ENCODE data around the gene C4orf50.

C4orf50 gene

DNA sequence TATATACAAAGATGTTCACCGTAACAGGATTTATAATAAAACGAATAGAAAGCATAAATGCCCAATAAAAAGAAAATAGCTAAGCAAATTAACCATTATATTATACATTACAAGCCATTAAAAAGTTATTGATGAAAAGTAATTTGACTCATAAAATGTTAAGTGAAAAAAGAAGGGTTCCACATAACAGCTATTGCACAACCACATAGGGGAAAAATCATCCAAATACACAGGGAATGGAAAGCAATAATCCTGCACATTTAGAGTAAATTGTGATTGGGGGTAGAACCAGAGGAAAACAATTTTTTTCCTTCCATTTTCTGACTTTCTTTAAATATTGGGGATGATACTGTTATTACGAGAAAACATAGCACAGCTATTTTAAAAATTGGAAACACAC, 163.3 kb downstream of the C4orf50 start:
- DNase-seq (ENCODE audit: extremely low spot score) = no peak
- ChIA-PET CTCF (interaction anchor here (0.5 kb wide), 1 partner anchor 41 kb away, joined by 3 read pairs; no protein-coding TSS in a partner anchor), POLR2A (no interaction called here)
- TF ChIP-seq HDGF (IDR thresholded peaks at IDR 0.05; ENCODE audit: borderline replicate concordance) (no peak), ZNF384 (IDR thresholded peaks at IDR 0.05) (no peak), ARNT (IDR thresholded peaks at IDR 0.05) (no peak), ELF4 (IDR thresholded peaks at IDR 0.05) (no peak), FOXM1 (IDR thresholded peaks at IDR 0.05; ENCODE audit: borderline replicate concordance) (no peak), SP1 (IDR thresholded peaks at IDR 0.05) (no peak), TARDBP (IDR thresholded peaks at IDR 0.05) (no peak), NFRKB (IDR thresholded peaks at IDR 0.05) (no peak), LEF1 (IDR thresholded peaks at IDR 0.05; ENCODE audit: borderline replicate concordance) (no peak), FOXK2 (IDR thresholded peaks at IDR 0.05) (no peak), SUZ12 (IDR thresholded peaks at IDR 0.05) (no peak), FOXA1 (IDR thresholded peaks at IDR 0.05) (no peak), CTBP1 (IDR thresholded peaks at IDR 0.05; ENCODE audit: borderline replicate concordance) (no peak), L3MBTL2 (conservative IDR thresholded peaks at IDR 0.05) (no peak), BHLHE40 (IDR thresholded peaks at IDR 0.05; ENCODE audit: borderline replicate concordance) (no peak)
- TF ChIP-seq, protein P1, sequence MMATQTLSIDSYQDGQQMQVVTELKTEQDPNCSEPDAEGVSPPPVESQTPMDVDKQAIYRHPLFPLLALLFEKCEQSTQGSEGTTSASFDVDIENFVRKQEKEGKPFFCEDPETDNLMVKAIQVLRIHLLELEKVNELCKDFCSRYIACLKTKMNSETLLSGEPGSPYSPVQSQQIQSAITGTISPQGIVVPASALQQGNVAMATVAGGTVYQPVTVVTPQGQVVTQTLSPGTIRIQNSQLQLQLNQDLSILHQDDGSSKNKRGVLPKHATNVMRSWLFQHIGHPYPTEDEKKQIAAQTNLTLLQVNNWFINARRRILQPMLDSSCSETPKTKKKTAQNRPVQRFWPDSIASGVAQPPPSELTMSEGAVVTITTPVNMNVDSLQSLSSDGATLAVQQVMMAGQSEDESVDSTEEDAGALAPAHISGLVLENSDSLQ (IDR thresholded peaks at IDR 0.05) = no peak

DNA sequence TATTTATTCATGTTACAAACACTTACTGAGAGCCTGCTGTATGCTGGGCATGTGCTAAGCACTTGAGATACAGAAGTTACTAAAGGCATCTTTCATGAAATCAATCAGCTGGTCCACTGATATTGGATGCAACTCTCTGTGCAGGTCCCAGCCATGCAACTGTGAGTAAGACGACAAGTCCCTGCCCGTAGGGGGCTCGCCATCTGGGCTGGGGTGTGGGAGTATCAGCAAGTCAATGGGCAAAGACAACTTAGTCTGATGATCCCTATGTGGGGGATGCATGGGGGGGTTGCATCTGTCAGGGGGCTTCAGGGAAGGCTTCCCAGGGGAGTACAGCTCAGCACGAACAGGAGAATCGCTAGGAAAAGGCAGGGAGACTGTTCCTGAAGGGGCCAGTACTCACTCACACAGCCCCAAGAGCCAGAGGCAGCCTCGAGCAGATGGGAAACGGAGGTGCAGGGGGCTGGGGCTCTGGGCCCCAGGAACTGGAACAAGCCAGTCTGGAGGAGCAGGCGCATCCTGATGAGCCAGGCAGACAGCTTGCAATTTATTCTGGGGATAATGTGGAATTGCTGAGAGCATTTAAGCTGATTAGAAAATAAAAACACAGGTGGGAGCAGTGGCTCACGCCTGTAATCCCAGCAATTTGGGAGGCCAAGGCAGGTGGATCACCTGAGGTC, 165.6 kb downstream of the C4orf50 start:
- ChIA-PET CTCF (no interaction called here), POLR2A (no interaction called here)
- TF ChIP-seq ARNT (IDR thresholded peaks at IDR 0.05) = no peak
- TF ChIP-seq FOXA1 (IDR thresholded peaks at IDR 0.05) = no peak
- TF ChIP-seq FOXM1 (IDR thresholded peaks at IDR 0.05; ENCODE audit: borderline replicate concordance) = no peak
- TF ChIP-seq ZNF384 (IDR thresholded peaks at IDR 0.05) = no peak
- no peak for TF ChIP-seq FOXK2 (IDR thresholded peaks at IDR 0.05)
- no peak for TF ChIP-seq SP1 (IDR thresholded peaks at IDR 0.05)
- TF ChIP-seq TARDBP (IDR thresholded peaks at IDR 0.05) = no peak
- no peak for TF ChIP-seq SUZ12 (IDR thresholded peaks at IDR 0.05)
- no peak for TF ChIP-seq LEF1 (IDR thresholded peaks at IDR 0.05; ENCODE audit: borderline replicate concordance)
- TF ChIP-seq NFRKB (IDR thresholded peaks at IDR 0.05) = no peak
- TF ChIP-seq BHLHE40 (IDR thresholded peaks at IDR 0.05; ENCODE audit: borderline replicate concordance) = no peak
- no peak for TF ChIP-seq ELF4 (IDR thresholded peaks at IDR 0.05)
- TF ChIP-seq, protein P1 (IDR thresholded peaks at IDR 0.05) = no peak
- no peak for TF ChIP-seq CTBP1 (IDR thresholded peaks at IDR 0.05; ENCODE audit: borderline replicate concordance)
- no peak for TF ChIP-seq HDGF (IDR thresholded peaks at IDR 0.05; ENCODE audit: borderline replicate concordance)
- no peak for TF ChIP-seq L3MBTL2 (conservative IDR thresholded peaks at IDR 0.05)
- no peak for DNase-seq (ENCODE audit: extremely low spot score)

DNA sequence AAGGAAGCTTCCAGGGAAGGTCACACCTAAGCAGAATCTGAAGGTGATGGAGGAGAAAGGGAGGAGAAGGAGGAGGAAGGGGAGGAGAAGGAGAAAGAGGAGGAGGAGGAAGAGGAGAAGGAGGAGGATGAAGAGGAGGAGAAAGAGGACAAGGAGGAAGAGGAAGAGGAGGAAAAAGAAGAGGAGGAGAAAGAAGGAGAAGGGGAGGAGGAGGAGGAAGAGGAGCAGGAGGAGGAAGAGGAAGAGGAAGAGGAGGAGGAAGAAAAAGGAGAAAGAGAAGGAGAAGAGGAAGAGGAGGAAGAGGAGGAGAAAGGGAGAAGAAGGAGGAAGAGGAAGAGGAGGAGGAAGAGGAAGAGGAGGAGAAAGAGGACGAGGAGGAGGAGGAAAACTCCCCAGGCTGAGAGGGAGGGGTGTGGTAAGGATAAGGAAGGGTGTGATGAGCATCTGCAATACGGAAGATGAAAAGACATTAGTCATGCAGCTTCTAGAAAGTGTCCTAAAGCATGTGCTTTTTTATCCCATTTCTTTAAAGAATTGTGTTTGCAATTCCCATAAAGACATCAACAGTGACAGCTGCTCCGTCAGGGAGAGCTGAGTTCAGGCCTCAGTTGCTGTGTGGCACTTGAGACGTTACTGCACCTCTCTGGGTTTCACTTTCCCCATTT, 166.5 kb downstream of the C4orf50 start:
- POLR2A ChIA-PET = no interaction called here
- DNase-seq (ENCODE audit: extremely low spot score) = no peak
- no peak for TF ChIP-seq FOXK2 (IDR thresholded peaks at IDR 0.05)
- CTCF ChIA-PET = no interaction called here
